HTR-8/SVneo (cell line): ENCODE data around the gene ANKH.
"Not testable (repeated sequence)": the region's sequence is repeated elsewhere in the genome, so short reads cannot be mapped to it uniquely, and the experiment has no call there.

Experiments
- DNase-seq: peaks from one replicate; pipeline ENCODE4 v3.0.0; 2011; ENCODE audit warnings: low spot score, mixed read lengths; ENCODE audit not compliant: insufficient read length
- FAIRE-seq: peaks from 2 replicates; lab custom pipeline; 2011; peaks lifted over from hg19 to GRCh38; lab: Jason Lieb, UNC

The ANKH gene

DNA sequence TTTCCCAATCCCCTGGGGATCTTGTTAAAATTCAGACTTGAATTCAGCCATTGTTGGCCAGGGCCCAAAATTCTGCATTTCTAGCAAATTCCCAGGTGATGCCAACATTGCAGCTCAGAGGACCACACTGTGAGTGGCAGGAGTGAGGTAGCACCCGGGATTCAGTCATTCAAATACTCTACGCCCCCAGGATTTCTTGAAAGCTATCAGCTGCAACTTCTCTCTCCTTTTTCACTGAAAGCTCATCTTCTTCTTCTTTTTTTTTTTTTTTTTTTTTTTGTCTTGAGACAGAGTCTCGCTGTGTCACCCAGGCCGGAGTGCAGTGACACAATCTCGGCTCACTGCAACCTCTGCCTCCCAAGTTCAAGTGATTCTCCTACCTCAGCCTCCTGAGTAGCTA is 19.3 kb upstream of the ANKH start:
- FAIRE-seq: no peak
- DNase-seq: no peak

DNA sequence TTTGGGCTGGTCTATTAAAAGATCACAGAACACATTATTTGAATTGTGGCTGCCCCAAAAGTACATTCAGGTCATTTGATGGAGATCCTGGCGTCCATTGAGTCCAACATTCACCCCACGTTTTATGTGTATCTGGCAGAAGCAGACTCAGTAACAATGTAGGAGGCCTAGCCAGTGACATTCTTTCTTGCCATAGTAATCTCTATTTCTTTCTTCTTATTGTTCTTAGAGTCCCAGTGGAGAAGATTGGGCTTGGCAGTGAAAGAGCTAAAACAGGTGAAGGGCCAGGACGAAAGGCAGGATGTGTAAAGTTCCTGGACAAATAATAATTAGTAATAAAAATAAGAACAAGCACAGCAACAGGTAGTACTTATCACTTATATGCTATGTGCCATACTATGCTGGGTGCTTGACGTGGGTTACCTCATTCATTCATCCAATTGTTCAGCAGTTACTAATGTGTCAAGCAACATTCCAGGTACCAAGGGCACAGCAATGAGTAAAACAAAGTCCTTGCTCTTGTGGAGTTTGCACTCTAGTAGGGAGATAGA is 12.6 kb upstream of the ANKH start:
- DNase-seq (no peak), FAIRE-seq (peak; percentile 46)

DNA sequence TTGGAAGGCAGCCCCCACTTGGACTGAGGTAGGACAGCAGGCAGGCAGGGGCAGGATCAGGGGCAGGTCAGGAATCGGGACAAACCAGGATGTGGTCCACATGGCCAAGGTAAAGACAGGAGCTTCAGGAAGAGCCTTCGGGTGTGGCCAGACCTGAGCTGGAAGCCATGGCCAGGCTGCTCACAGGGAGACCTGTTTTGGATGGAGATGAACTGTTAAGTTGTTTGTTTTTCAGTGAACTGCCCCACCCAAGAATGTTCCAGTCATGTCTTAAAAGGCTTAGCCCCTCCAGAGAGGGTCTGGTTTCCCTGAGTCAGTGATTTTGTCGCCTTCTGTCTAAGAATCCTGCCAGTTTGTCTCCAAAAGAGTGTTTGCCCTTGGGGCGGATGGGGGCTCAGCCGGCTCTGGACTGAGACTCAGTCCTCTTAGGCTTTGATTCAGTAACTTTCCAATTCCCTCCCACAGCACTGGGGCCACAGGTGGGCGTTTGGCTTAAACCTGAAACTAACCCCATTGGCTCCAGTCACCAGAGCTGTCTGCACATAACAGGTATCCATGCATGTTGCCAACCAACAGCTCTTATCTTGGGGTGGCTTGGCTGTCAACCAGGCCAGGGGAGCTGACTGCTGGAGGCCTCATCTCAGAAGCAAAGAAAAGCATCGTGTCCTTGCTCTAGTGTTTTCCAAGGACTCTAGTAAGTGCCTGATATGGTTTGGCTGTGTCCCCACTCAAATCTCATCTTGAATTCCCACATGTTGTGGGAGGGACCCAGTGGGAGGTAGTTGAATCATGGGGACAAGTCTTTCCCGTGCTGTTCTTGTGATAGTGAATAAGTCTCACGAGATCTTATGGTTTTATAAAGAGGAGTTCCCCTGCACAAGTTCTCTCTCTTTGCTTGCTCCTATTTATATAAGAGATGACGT is 11.3 kb upstream of the ANKH start:
- no peak for DNase-seq

DNA sequence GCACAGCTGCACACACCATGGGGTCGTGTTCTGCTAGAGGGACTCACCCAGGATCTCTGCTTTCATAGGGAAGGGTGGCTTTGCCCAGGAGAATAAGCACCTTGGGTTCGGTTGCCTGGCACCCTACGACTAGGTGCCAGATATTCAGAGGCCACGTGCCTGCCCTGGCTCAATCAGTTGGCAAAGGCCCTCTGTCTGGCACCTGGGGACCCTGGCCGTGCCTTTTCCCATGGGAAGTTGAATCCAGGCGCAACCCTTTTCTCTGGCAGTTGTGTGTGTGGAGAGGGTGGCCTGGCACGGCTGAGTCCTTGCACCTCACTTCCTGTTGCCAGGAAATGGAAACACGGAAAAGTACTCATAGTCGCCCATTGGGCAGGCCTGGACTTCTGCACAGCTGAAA is 10.2 kb upstream of the ANKH start:
- FAIRE-seq (peak; percentile 64), DNase-seq (no peak)

More for the DNA sequence above, 11.3 kb upstream of the ANKH start:
- FAIRE-seq: no peak

DNA sequence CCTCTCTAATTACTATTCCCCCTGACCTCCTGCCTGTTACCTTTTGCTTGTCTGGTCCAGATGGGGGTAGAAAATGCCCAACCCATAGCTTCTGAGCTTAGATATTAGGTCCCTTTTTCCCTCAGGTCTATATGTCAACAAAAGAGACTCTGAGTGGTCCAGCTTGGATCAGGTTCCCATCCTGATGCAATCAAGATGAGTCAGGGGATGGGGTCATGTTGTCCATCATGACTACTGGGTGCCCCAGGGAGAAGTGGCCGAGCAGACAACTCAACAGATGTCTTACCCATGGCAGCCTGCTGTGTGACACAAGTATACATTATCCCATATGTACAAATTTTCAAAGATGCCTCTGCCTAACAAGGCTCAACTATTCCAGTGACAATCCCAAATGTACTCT is 9.1 kb upstream of the ANKH start:
- DNase-seq: peak; percentile 38
- FAIRE-seq: peak; percentile 64

DNA sequence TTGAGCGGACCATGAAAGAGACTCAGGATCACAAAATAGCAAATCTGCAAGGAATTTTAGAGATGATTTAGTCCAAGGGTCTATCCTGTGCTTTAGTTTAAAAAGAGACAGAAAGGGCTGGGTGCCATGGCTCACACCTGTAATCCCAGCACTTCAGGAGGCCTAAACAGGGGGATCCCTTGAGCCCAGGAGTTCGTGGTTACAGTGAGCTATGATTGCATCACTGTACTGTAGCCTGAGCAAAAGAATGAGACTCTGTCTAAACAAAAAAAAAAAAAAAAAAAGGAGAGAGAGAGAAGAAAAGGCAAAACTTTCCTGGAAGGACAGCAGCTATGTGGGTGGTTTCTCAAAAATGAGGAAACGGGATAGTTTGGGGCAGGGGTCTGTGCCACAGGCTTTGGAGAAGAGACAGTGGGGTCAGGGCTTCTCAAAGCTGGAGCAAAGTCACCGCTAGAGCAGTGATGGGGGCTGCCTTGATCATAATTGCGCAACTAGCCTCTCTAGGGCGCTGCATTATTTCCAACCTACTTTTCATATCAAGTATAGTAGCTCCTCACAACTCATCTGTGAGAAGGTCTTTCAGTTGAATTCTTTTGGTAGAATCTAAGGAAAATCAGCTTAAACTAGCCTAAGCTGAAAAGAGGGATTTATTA is 8.5 kb upstream of the ANKH start:
- FAIRE-seq: no peak
- no peak for DNase-seq

DNA sequence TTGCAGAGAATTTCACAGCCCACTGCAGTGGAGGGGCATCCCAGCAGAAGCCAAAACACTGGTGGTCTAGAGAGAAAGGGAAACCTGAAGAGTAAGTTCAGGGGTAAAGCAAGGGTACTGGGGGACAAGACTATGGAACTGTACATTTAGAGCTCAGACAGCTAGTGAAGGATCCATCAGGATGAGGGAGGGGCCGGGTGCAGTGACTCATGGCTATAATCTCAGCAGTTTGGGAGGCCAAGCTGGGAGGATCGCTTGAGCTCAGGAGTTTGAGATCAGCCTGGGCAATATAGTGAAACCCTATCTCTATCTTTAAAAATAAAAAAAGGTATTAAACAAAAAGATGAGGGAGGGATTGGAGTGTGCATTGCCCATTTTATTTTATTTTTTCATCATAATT is 7.8 kb upstream of the ANKH start:
- no peak for DNase-seq
- no peak for FAIRE-seq

DNA sequence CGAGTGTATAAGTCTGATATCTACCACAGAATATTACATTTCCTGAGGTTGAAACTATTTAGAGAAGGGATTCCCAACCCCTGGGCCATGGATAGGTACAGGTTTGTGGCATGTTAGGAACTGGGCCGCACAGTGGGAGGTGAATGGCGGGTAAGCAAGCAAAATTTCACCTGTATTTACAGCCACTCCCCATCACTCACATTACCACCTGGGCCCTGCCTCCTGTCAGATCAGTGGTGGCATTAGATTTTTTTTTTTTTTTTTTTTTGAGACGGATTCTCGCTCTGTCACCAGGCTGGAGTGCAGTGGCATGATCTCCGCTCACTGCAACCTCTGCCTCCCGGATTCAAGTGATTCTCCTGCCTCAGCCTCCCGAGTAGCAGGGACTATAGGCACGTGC is 6.6 kb upstream of the ANKH start:
- DNase-seq, FAIRE-seq: not testable (repeated sequence)

DNA sequence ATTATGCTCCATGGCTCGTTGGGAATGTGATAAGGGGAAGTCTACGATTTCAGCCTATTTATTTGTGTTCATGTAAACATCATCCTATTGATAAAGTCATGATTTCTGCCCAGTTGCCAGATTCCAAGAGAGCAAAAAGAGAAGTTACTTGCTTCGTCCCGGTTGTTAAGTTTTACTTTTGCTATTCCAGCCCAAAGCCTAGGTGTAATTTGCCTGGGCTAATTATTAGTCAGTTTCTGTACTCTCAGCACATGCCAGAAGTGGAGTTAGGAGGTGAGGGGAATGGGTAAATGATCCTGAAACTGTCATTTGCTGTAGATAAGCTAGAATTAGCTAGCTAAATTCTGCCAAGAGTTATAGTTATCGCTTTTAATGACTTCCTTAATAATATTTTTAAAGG is 4.5 kb upstream of the ANKH start:
- FAIRE-seq: no peak
- DNase-seq: no peak

DNA sequence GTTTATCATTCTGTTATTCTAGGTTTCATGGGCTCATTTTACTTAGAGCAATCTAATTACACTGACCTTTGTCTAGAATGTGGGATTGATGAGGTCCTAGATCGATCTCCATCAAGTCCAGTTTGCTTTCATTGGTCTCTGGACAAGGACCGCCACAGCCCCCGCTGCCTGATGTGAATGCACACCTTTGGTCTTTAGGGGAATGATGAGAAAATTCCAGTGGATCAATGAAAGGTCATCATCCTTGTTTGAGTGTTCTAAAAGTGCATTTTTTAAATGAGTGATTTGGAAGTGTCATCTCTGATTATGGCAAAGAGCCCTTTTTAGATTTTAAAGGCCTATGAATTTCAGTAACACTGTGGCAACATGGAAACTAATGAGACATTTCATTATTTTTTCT is 2.2 kb upstream of the ANKH start:
- FAIRE-seq: no peak
- no peak for DNase-seq

DNA sequence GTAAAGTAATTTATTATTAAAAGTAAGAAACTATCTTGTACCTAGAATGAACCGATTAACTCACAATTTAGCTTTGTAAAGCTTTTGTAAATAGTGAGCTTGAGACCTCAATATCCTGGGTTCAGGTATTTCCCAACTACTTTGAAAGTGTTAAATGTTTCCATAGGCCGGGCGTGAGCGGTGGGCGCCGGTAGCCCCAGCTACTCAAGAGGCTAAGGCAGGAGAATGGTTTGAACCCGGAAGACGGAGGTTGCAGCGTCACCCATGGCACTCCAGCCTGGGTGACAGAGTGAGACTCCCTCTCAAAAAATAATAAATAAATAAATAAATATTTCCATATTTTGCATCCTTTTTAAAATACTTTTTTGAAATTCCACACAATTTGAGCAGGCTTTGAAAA is 1.5 kb upstream of the ANKH start:
- no peak for FAIRE-seq
- no peak for DNase-seq

DNA sequence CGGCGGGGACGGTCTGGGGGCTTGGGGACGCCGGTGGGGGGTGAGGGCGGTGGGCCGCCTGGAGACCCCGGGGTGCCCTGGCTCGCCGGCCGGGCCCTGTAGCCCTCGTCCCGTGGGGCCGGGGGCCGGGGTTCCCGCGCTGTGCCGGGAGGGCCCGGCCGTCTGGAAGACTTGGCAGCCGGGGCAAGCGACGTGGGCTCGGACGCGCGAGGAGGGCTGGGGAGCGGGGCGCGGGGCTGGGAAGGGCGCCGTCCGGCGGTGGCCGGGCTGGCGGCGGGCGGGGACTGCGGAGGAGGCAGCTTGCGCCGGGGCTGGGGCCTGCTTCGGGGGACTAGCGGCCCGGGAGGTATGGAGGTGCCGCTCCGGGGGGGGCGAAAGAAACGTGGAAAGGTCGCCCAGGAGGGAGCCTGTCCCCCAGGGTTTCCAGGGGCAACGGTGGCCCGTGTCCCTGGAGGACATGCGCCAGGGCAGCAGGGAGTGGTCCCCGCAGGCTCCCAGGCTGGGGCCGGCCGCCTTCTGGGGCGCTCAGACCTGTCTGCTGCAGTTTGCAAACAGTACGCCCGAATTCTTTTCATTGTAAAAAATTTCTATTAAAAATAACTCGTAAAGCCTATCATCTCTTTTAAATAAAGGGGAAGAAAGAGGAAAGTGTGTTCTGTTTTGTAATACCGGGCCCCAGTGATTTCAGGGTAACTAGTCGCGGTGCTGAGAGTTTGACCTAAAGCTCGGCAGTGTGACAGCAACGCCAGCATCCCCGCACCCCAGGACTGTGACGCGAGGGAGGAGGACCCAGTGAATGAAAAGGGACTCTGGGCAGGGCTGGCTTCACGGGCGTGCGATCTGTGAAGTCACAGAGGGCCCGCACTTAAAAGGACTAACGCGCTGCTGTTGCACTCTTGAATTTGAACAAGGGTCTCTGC is 752 bp upstream of the ANKH start:
- FAIRE-seq (no peak), DNase-seq (peak; percentile 57)

DNA sequence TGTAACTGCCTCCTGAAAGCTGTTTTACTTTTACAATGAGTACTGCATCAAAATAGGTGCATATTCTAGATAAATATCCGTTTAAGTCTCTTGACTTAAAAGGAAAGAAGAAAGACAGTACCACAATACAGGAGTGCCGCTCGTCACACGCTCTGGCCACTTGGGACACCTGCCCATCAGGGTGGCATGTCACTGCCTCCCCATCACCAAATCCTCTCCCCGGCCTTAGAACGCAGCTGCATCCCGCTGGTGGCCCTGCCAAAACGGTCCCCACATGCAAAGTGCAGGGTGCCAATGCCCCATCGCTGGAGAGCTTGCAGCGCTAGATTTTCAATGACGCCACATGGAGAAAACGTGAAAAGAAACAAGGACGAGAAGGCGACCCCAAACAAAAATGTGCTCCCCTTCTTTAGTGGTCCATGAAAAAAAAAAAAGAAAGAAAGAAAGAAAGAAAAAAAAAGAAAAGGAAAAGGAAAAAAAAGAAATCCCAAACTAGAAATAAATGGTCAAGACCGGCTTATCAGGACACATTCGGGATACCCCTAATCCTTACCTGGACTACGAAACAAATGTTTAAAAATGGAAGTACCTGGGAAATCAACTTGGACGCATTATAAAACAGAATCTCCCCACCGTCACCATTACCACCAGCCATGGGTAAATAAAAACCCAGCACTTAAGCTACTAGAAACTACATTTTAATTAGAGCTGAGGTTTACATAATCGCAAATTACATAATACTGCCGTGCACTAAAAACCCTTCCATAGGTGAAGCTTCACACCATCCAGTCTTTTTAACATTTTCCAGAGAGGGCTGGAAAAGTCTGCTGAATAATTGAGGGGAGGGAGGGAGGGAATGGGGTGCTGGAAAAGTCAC is 1.0 kb downstream of the ANKH start:
- no peak for DNase-seq

DNA sequence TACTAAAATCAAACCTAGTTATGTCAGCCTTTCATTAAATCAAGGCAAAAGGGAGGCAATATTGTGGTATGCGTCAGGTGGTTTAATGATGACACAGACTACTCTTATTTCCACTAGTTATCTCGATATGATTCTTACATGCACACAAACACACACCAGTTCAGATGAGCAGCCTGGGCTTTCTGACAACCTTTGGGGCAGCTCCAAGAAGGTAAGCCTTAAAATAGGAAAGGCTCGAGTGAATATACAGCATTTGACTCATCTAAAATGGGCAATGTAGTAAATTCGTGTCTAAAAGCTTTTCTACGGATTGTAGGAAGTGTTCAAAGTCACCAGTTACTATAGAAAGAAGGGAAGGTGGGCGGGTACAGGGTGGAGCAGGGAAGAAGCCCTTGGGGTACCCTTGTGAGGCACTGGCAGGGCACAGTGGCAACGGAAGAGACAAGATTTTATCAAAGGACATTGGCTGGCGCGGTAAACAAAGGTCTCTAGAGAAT is 1.9 kb downstream of the ANKH start:
- FAIRE-seq (no peak), DNase-seq (no peak)

More for the DNA sequence above, 1.0 kb downstream of the ANKH start:
- peak; percentile 36 for FAIRE-seq

DNA sequence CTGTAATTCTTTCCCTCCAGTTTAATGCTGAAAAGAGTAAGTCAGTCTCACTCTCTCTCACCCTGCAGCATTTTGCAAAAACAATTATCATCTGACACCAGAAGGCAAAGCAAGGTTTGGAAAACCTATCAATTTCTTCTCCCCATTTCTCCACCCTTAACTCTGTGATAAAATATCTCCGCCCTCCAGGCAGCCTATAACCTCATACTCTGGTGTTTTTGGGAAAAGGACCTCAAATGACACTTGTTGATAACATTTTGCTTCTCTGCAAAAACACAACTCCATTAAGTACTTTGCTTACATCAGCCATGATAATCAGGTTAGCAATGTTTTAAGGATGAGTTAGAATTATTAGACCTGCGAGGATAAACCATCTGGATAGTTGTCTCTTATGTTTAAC is 2.3 kb downstream of the ANKH start:
- no peak for FAIRE-seq
- no peak for DNase-seq

DNA sequence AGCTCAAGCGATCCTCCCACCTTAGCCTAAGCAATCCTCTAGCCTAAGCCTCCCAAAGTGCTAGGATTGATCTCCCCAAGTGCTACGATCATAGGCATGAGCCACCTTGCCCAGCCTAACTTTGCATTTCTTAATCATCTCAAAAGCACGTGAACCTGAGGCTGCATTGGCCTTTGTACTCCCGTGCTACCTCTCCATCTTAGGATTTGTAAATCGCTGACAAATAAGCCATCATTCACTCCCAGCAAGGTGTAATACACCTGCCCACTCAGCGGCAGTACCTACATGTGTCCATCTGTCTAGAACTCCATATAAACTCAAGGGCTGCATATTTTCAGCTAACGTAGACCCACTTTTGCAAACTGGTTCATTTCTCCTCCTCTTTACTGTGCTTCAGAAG is 2.8 kb downstream of the ANKH start:
- DNase-seq (no peak), FAIRE-seq (peak; percentile 49)

DNA sequence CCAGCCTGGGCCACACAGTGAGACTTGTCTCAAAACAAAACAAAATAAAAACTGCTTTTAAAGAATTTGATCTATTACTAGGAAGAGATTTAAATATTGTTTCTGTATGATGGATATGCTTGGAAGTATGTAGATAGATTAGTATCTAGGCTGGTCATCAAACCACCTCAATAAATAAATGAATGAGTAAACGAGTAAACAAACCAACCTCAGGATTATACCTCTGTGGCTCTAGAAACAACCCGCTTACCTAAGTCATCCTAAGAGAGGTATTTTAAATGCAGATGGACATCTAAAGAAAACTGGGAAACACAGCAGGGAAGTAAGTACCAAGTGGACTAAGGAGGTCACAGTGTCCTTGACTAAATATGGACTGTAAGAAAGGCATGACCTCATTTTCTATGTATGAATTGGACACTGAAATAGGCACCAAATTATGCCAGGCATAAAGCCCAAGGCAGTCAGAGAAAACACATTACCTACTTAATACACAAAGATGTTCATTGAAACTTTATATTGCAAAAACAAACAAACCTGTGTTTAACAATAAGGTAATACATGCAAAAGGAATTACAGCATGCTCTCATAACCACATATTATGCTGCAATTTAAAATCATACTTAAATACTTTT is 7.3 kb downstream of the ANKH start:
- DNase-seq (no peak), FAIRE-seq (no peak)

DNA sequence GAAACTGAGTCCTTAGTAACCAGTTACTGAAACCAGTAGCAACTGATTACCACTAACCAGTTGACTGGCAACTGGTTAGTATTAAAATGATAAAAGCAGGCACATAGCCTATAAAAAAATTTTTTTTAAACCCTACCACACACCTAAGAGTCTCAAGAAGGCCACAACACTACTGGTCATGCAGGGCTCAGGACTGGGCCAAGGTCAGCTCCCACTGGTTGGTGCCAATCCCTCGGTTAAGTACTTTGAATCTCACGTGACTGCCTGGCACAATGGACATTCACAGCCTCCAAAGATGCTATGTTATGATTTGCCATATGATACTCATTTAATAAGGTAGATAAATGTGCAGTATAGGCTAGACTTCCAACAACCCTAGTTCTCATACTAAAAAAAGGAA is 8.5 kb downstream of the ANKH start:
- FAIRE-seq (no peak), DNase-seq (no peak)
